Right kidney (tissue), 1 donor: ENCODE results near the gene EML5.

Experiments used
- DNase-seq: peaks from one replicate; pipeline ENCODE4 v3.0.0-alpha.2; 2016

The EML5 gene

GRCh38 chr14:88707088-88707487 lies 85.7 kb downstream of the EML5 start:
- DNase-seq = no peak

GRCh38 chr14:88706425-88706824 lies 86.3 kb downstream of the EML5 start:
- no peak for DNase-seq

GRCh38 chr14:88698651-88699050 lies 94.1 kb downstream of the EML5 start:
- DNase-seq = no peak

GRCh38 chr14:88695870-88696269 lies 96.9 kb downstream of the EML5 start:
- DNase-seq = no peak

- no peak for DNase-seq
These were observed 104.4 kb downstream of the EML5 start for GRCh38 chr14:88688386-88688785.

- no peak for DNase-seq
These were observed 109.6 kb downstream of the EML5 start for GRCh38 chr14:88683119-88683518.

GRCh38 chr14:88682495-88683114 lies 110.1 kb downstream of the EML5 start:
- DNase-seq = no peak

GRCh38 chr14:88681755-88682494 lies 110.8 kb downstream of the EML5 start:
- no peak for DNase-seq

- no peak for DNase-seq
These were observed 123.4 kb downstream of the EML5 start for GRCh38 chr14:88669346-88669745.

GRCh38 chr14:88668448-88669116 lies 124.2 kb downstream of the EML5 start:
- DNase-seq = no peak

GRCh38 chr14:88667555-88668273 lies 125.0 kb downstream of the EML5 start:
- DNase-seq = peak; percentile 46

- DNase-seq = no peak
These were observed 132.7 kb downstream of the EML5 start for GRCh38 chr14:88660056-88660455.

GRCh38 chr14:88639221-88639620 lies 153.5 kb downstream of the EML5 start:
- DNase-seq = no peak

- no peak for DNase-seq
These were observed 160.2 kb downstream of the EML5 start for GRCh38 chr14:88632512-88632911.

GRCh38 chr14:88631091-88631490 lies 161.7 kb downstream of the EML5 start:
- DNase-seq = no peak

- DNase-seq = no peak
These were observed 162.2 kb downstream of the EML5 start for GRCh38 chr14:88630565-88630964.

GRCh38 chr14:88628462-88628861 lies 164.3 kb downstream of the EML5 start:
- DNase-seq = no peak

GRCh38 chr14:88628033-88628432 lies 164.7 kb downstream of the EML5 start:
- DNase-seq = no peak

- no peak for DNase-seq
These were observed 167.1 kb downstream of the EML5 start for GRCh38 chr14:88625671-88626070.

- DNase-seq = no peak
These were observed 171.7 kb downstream of the EML5 start for GRCh38 chr14:88621100-88621499.

- no peak for DNase-seq
These were observed 174.3 kb downstream of the EML5 start for GRCh38 chr14:88618476-88618875.

GRCh38 chr14:88617479-88617878 lies 175.3 kb downstream of the EML5 start:
- no peak for DNase-seq

- DNase-seq = no peak
These were observed 176.1 kb downstream of the EML5 start for GRCh38 chr14:88616697-88617096.
